NCI-H2196 treated with DMSO at 0.1 percent for 48 hours (cell line): Measurements from ENCODE around the gene EBNA1BP2.
"Not testable (repeated sequence)": the region's sequence is repeated elsewhere in the genome, so short reads cannot be mapped to it uniquely, and the experiment has no call there.

Source experiments
- DNase-seq: peaks from one replicate; lab custom pipeline; 2025; ENCODE audit not compliant: unreplicated experiment; lab: John Stamatoyannopoulos, UW

The EBNA1BP2 gene

GRCh38 chr1:43123031-43123430, 49.1 kb downstream of the EBNA1BP2 start:
- no peak for DNase-seq

DNA sequence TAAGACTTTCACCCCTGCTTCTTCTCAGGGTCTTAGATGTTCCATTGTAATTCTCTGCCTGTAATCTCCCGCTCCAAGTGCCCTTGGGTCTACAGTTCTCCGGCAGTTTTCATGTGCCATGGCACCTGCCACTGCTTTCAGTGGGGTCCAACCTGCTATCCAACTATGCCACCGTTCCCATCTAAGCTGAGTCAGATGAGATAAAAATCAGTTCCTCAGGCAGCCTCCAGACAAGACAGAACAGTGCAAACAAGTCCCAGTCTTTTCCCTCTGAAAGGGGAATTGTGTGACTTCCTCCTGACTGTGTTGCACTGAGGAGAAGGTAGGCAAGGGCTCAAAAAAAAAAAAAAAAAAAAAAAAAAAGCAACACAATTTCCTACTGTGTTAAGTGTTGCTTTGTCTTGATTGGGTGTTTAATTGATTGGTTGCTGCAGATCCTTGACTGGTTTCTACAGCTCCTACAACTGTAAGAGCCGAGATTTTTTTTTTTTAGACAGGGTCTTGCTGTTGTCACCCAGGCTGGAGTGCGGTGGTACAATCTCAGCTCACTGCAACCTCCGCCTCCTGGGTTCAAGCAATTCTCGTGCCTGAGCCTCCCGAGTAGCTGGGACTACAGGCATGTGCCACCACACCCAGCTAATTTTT, 50.7 kb downstream of the EBNA1BP2 start:
- no peak for DNase-seq

GRCh38 chr1:43119928-43120586, 52.0 kb downstream of the EBNA1BP2 start:
- not testable (repeated sequence) for DNase-seq
